ENCODE measurements around the gene CDR2.

Gene CDR2

GRCh38 chr16:22300427-22301071 lies 73.9 kb downstream of the CDR2 start:
- DNase-seq, result no peak

- DNase-seq, result no peak
Observed at GRCh38 chr16:22299036-22299435, 75.4 kb downstream of the CDR2 start.

GRCh38 chr16:22297871-22298733 lies 76.3 kb downstream of the CDR2 start:
- DNase-seq, result peak; percentile 32

- DNase-seq, result peak; percentile 98
Observed at GRCh38 chr16:22297114-22297870, 77.1 kb downstream of the CDR2 start, which contains the start of gene POLR3E. Gene POLR3E (plus strand): TSS chr16:22297409. CDS start chr16:22302969, 5,560 bp downstream.

- no peak for DNase-seq
Observed at GRCh38 chr16:22296225-22297113, 78.0 kb downstream of the CDR2 start.

All from NK-92 treated with Interleukin-12 subunit alpha and Interleukin-12 subunit beta, amount 100 ng/mL, for 24 hours (cell line).